Measurements from ENCODE around the gene TTLL9. TPM values are rescaled to one million over a fixed set of nuclear protein-coding genes. Genes with fewer than 3 reads are reported as not detected.
A peak's percentile ranks its signal among the peaks of the same experiment; 100 is the strongest.

TTLL9 gene
- total and polyA plus RNA-seq, 2 of the 13 experiments (the other 11 are each of a cell fraction or from before 2014, with no cell fraction given), result not detected

DNA sequence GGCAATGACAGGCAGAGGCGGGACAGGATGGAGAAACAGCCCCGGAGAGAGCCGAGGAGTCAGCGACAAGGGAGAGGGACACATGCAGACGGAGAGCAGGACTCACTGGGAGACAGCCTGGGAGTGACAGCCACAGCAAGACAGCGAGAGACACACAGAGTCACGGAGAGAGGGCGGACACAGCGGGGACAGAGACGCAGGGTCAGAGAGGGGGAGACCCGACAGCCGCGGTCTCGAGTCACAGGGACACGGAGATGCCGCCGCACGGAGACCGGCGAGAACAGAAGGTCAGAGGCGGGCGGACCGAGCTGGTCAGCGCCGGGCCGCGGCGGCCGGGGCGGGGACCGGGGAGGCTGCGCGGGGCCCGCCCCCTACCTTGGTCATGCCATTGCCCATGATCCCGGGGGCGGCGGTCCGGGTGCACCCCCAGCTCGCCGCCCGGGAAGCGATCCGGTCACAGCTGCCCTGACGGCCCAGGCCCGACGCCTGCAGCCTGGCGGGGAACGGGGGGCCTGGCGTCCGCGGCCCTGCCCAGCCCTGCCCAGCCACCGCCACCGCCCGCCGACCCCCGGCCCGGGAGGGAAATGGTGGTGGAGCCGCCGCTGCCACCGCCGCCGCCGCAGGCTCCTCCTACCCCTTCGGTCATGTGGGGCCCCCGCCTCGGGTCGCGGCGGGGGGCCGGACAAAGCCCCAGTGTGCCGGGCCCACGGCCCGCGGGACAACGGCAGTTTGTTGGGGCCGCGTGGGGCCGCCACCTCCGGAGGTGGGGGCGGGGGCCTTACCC is at the start of gene TTLL9, which contains the start of gene DUSP15 (continued):
- peak; percentile 55; the same call in 1 of the 2 replicates for TF ChIP-seq ZNF687 (CRISPR knock-in tag; IDR thresholded peaks at IDR 0.05)
- TF ChIP-seq MYPOP (CRISPR knock-in tag; IDR thresholded peaks at IDR 0.05), result no peak
- TF ChIP-seq ZNF547 (CRISPR knock-in tag; IDR thresholded peaks at IDR 0.05), result no peak; the same call in 1 of the 2 replicates
- TF ChIP-seq ZSCAN31 (CRISPR knock-in tag; IDR thresholded peaks at IDR 0.05; ENCODE audit: low read depth), result peak; percentile 78; the same call in 1 of the 2 replicates
- no peak for TF ChIP-seq SMAD1 (CRISPR knock-in tag; IDR thresholded peaks at IDR 0.05; ENCODE audit: borderline replicate concordance, low read depth)
- TF ChIP-seq ZNF33A (CRISPR knock-in tag; IDR thresholded peaks at IDR 0.05; ENCODE audit: borderline replicate concordance), result no peak
- peak; percentile 23; the same call in 1 of the 2 replicates for TF ChIP-seq ZNF225 (CRISPR knock-in tag; IDR thresholded peaks at IDR 0.05)
- 0 out of 2 replicates have a peak, but pooled peaks have one; percentile 19 for TF ChIP-seq MEF2D (CRISPR knock-in tag; IDR thresholded peaks at IDR 0.05)
- TF ChIP-seq SALL1 (CRISPR knock-in tag; IDR thresholded peaks at IDR 0.05), result no peak
- peak; percentile 49 for TF ChIP-seq GABPB1 (CRISPR knock-in tag; IDR thresholded peaks at IDR 0.05)
- TF ChIP-seq ZNF709 (CRISPR knock-in tag; IDR thresholded peaks at IDR 0.05), result 0 out of 2 replicates have a peak, but pooled peaks have one; percentile 34
- peak; percentile 30; the same call in 1 of the 2 replicates for TF ChIP-seq ETV5 (CRISPR knock-in tag; IDR thresholded peaks at IDR 0.05; ENCODE audit: borderline replicate concordance)
- TF ChIP-seq ZNF30 (CRISPR knock-in tag; IDR thresholded peaks at IDR 0.05), result no peak
- 0 out of 2 replicates have a peak, but pooled peaks have one; percentile 13 for TF ChIP-seq ZNF121 (CRISPR knock-in tag; IDR thresholded peaks at IDR 0.05)
- TF ChIP-seq ZMYM2 (CRISPR knock-in tag; IDR thresholded peaks at IDR 0.05), result no peak
- no peak for TF ChIP-seq ZNF746 (CRISPR knock-in tag; IDR thresholded peaks at IDR 0.05)
- peak; percentile 20; the same call in 1 of the 2 replicates for TF ChIP-seq NFKB2 (CRISPR knock-in tag; IDR thresholded peaks at IDR 0.05; ENCODE audit: borderline replicate concordance)
- peak; percentile 28; the same call in 1 of the 2 replicates for TF ChIP-seq THAP11 (CRISPR knock-in tag; IDR thresholded peaks at IDR 0.05)
- TF ChIP-seq ZNF101 (CRISPR knock-in tag; IDR thresholded peaks at IDR 0.05; ENCODE audit: borderline replicate concordance, low read depth), result 0 out of 2 replicates have a peak, but pooled peaks have one; percentile 69
- TF ChIP-seq EZH2 (conservative IDR thresholded peaks at IDR 0.05; ENCODE audit: low read depth, low read length), result 0 out of 2 replicates have a peak, but pooled peaks have one; percentile 81
- TF ChIP-seq ZNF205 (CRISPR knock-in tag; IDR thresholded peaks at IDR 0.05), result 0 out of 2 replicates have a peak, but pooled peaks have one; percentile 36
- peak; percentile 33; the same call in 1 of the 2 replicates for TF ChIP-seq ZFX (CRISPR knock-in tag; IDR thresholded peaks at IDR 0.05; ENCODE audit: low read depth)
- TF ChIP-seq XRCC5 (optimal IDR thresholded peaks at IDR 0.05; ENCODE audit: low read length), result no peak
- TF ChIP-seq SRY (CRISPR knock-in tag; IDR thresholded peaks at IDR 0.05), result no peak

All from HepG2 (cell line).